HFF-Myc (cell line): ENCODE measurements around the gene GJA5.

ENCODE experiments used
- DNase-seq: peaks from one replicate; pipeline ENCODE4 v3.0.0-alpha.2; 2011; ENCODE audit warnings: low read depth; ENCODE audit errors: extremely low read depth
- H3K4me3 ChIP-seq: replicated peaks from 2 replicates; pipeline ENCODE4 v1.5.1; 2011; ENCODE audit warnings: low read depth, mild to moderate bottlenecking, control low read depth, low read length
- CTCF ChIP-seq: IDR thresholded peaks from 2 replicates; pipeline ENCODE4 v1.5.1; 2012; ENCODE audit warnings: mild to moderate bottlenecking, low read depth, low read length, control low read depth; ENCODE audit errors: missing control alignments

GJA5 gene

GRCh38 chr1:147781056-147781471 lies 20.7 kb upstream of the GJA5 start:
- H3K4me3 ChIP-seq: no peak overlapping the region
- no peak for TF ChIP-seq CTCF
- DNase-seq: no peak

- no peak for DNase-seq
These were observed 17.3 kb upstream of the GJA5 start for GRCh38 chr1:147777694-147778093.

GRCh38 chr1:147773215-147773715 lies 12.9 kb upstream of the GJA5 start:
- no peak overlapping the region for H3K4me3 ChIP-seq
- no peak for DNase-seq
- TF ChIP-seq CTCF: no peak

More at GRCh38 chr1:147777694-147778093, 17.3 kb upstream of the GJA5 start:
- H3K4me3 ChIP-seq: no peak overlapping the region
- no peak for TF ChIP-seq CTCF

GRCh38 chr1:147772570-147772969 lies 12.2 kb upstream of the GJA5 start:
- H3K4me3 ChIP-seq: no peak overlapping the region
- no peak for DNase-seq
- TF ChIP-seq CTCF: no peak

- no peak for DNase-seq
- H3K4me3 ChIP-seq: no peak overlapping the region
- TF ChIP-seq CTCF: no peak
These were observed 11.1 kb upstream of the GJA5 start for GRCh38 chr1:147771226-147772125.

- no peak overlapping the region for H3K4me3 ChIP-seq
- TF ChIP-seq CTCF: no peak
- no peak for DNase-seq
These were observed 8.7 kb upstream of the GJA5 start for GRCh38 chr1:147769106-147769505.
